ENCODE data around the gene YTHDF1.

DNA sequence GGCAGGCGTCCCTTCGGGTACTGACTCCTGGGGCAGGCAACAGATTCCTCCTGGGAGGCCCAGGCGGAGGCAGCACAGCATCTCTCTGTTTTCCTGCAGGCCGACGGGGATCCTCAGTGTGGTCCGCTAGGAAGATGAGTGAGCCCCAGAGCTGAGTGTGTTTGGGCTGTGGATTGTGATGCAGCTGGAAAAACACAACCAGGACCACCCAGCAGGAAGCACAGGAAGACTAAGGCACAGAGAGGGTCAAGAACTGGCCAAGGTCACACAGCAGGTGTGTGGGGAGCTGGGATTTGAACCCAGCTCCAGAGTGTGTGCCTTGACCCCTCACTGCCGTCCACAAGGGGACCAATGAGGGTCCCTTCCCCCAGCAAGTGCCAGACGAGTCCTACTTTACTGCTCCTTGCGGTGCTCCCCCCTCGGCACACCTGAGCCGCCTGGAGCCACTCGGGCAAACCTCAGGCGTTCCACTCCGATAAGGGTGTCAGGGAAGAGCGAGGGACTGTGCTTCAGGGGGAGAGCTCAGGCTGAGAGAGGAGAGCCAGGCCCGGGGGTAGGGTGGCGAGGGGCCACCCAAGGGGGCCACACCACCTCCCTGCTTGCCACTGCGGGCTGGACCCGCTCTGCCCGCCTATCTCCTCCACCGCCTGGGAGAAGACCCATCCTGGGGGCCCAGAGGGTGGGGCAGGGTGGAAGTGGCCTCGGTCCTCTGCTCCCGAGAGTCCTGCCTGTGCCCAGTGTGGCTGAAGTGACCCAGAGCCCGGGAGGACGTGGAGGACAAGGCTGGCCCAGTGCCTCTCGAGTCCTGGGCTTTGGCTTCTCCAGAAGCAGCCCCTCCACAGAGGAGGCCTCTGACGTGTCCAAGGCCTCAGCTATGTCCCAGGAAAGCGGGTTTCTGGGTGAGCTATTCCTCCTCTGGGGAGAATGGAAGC lies 63.3 kb downstream of the YTHDF1 start:
- TF ChIP-seq, protein P1, sequence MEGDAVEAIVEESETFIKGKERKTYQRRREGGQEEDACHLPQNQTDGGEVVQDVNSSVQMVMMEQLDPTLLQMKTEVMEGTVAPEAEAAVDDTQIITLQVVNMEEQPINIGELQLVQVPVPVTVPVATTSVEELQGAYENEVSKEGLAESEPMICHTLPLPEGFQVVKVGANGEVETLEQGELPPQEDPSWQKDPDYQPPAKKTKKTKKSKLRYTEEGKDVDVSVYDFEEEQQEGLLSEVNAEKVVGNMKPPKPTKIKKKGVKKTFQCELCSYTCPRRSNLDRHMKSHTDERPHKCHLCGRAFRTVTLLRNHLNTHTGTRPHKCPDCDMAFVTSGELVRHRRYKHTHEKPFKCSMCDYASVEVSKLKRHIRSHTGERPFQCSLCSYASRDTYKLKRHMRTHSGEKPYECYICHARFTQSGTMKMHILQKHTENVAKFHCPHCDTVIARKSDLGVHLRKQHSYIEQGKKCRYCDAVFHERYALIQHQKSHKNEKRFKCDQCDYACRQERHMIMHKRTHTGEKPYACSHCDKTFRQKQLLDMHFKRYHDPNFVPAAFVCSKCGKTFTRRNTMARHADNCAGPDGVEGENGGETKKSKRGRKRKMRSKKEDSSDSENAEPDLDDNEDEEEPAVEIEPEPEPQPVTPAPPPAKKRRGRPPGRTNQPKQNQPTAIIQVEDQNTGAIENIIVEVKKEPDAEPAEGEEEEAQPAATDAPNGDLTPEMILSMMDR (conservative IDR thresholded peaks at IDR 0.05), result no peak
- TF ChIP-seq ZFX (IDR thresholded peaks at IDR 0.05), result no peak
